ENCODE measurements around the gene LRP1B. TPM values are rescaled to one million over a fixed set of nuclear protein-coding genes. Genes with fewer than 3 reads are reported as not detected.

The LRP1B gene
- total and polyA plus RNA-seq, 4 donors, result 0.01 to 0.84 (median 0.17) TPM

- H3K27ac ChIP-seq (ENCODE audit: low read depth in 1 of 2, low read length in 2 of 2), result no peak overlapping the region
- no peaks in the 10 kb centered on the region for H3K9me3 ChIP-seq (ENCODE audit: control insufficient read depth in 4 of 4, low read length in 3 of 4)
- no peaks in the 10 kb centered on the region for H3K27me3 ChIP-seq (ENCODE audit: control insufficient read depth in 4 of 4, insufficient read depth in 4 of 4, low read length in 3 of 4)
- no peaks in the 10 kb centered on the region for H3K36me3 ChIP-seq (ENCODE audit: control insufficient read depth in 4 of 4, insufficient read depth in 3 of 4, low read depth in 1 of 4, low read length in 3 of 4)
- no peak overlapping the region for H3K9ac ChIP-seq (ENCODE audit: low read depth in 1 of 2, low read length in 2 of 2)
- DNase-seq (ENCODE audit: low spot score), result no peak
- no peak overlapping the region for H3K4me3 ChIP-seq (ENCODE audit: low read depth in 1 of 3, low read length in 3 of 3)
- H3K4me1 ChIP-seq (ENCODE audit: control insufficient read depth in 4 of 4, insufficient read depth in 4 of 4, low read length in 3 of 4), result no peaks in the 10 kb centered on the region
- WGBS, result 52% methylated on average over 3 of the region's 3 CpGs
- TF ChIP-seq JUND (IDR thresholded peaks at IDR 0.05) (no peak), FOXA1 (IDR thresholded peaks at IDR 0.05) (no peak), MAX (IDR thresholded peaks at IDR 0.05) (no peak), FOXA2 (IDR thresholded peaks at IDR 0.05) (no peak), EGR1 (IDR thresholded peaks at IDR 0.05; ENCODE audit: low read depth in 2 of 2) (no peak), RXRA (IDR thresholded peaks at IDR 0.05) (no peak), YY1 (IDR thresholded peaks at IDR 0.05) (no peak), NR2F2 (IDR thresholded peaks at IDR 0.05) (no peak), HNF4A (conservative IDR thresholded peaks at IDR 0.05) (no peak), SP1 (IDR thresholded peaks at IDR 0.05) (no peak), GABPA (IDR thresholded peaks at IDR 0.05 in 1 of 2, conservative IDR thresholded peaks at IDR 0.05 in 1 of 2) (no peak), CTCF (IDR thresholded peaks at IDR 0.05; ENCODE audit: low read depth, low read length, missing input control) (no peak), ATF3 (IDR thresholded peaks at IDR 0.05) (no peak), RAD21 (IDR thresholded peaks at IDR 0.05) (no peak), HNF4G (IDR thresholded peaks at IDR 0.05) (no peak), REST (IDR thresholded peaks at IDR 0.05) (no peak), TAF1 (conservative IDR thresholded peaks at IDR 0.05) (no peak)
Observed at GRCh38 chr2:140512106-140512505, 1618.7 kb downstream of the LRP1B start.

- H3K4me3 ChIP-seq (ENCODE audit: low read depth in 1 of 3, low read length in 3 of 3), result no peak overlapping the region
- no peaks in the 10 kb centered on the region for H3K4me1 ChIP-seq (ENCODE audit: control insufficient read depth in 4 of 4, insufficient read depth in 4 of 4, low read length in 3 of 4)
- H3K9ac ChIP-seq (ENCODE audit: low read depth in 1 of 2, low read length in 2 of 2), result no peak overlapping the region
- no peak for DNase-seq (ENCODE audit: low spot score)
- no peak for TF ChIP-seq ATF3 (IDR thresholded peaks at IDR 0.05)
- no peak for TF ChIP-seq HNF4G (IDR thresholded peaks at IDR 0.05)
- no peak for TF ChIP-seq GABPA (IDR thresholded peaks at IDR 0.05 in 1 of 2, conservative IDR thresholded peaks at IDR 0.05 in 1 of 2)
- TF ChIP-seq SP1 (IDR thresholded peaks at IDR 0.05), result no peak
- no peak for TF ChIP-seq RXRA (IDR thresholded peaks at IDR 0.05)
- TF ChIP-seq YY1 (IDR thresholded peaks at IDR 0.05), result no peak
- TF ChIP-seq FOXA1 (IDR thresholded peaks at IDR 0.05), result no peak
- no peak for TF ChIP-seq REST (IDR thresholded peaks at IDR 0.05)
- no peak for TF ChIP-seq TAF1 (conservative IDR thresholded peaks at IDR 0.05)
- TF ChIP-seq FOXA2 (IDR thresholded peaks at IDR 0.05), result no peak
- no peak for TF ChIP-seq RAD21 (IDR thresholded peaks at IDR 0.05)
- no peak for TF ChIP-seq EGR1 (IDR thresholded peaks at IDR 0.05; ENCODE audit: low read depth in 2 of 2)
- TF ChIP-seq JUND (IDR thresholded peaks at IDR 0.05), result no peak
- TF ChIP-seq ZBTB33 (IDR thresholded peaks at IDR 0.05), result no peak
- no peak for TF ChIP-seq MAX (IDR thresholded peaks at IDR 0.05)
- H3K36me3 ChIP-seq (ENCODE audit: control insufficient read depth in 4 of 4, insufficient read depth in 3 of 4, low read depth in 1 of 4, low read length in 3 of 4), result no peaks in the 10 kb centered on the region
- no peaks in the 10 kb centered on the region for H3K27me3 ChIP-seq (ENCODE audit: control insufficient read depth in 4 of 4, insufficient read depth in 4 of 4, low read length in 3 of 4)
- 87% methylated on average over 6 of the region's 6 CpGs for WGBS
- H3K9me3 ChIP-seq (ENCODE audit: control insufficient read depth in 4 of 4, low read length in 3 of 4), result no peaks in the 10 kb centered on the region
- H3K27ac ChIP-seq (ENCODE audit: low read depth in 1 of 2, low read length in 2 of 2), result no peak overlapping the region
Observed at GRCh38 chr2:140509765-140510164, 1621.1 kb downstream of the LRP1B start.
